SU-DHL-6 (cell line): Measurements from ENCODE around the gene ASB16.

Experiments used
- H2AFZ ChIP-seq: fragments of 200-600 bp; sonication (generic); 2 replicates; pipeline ENCODE4 v1.6.1; 2014; ENCODE audit warnings: low read depth, mild to moderate bottlenecking, moderate library complexity, mixed read lengths, antibody characterized with exemption, low read length; ENCODE audit not compliant: severe bottlenecking
- H3F3A ChIP-seq: fragments of 200-600 bp; shearing (Covaris generic); 2 replicates; pipeline ENCODE4 v1.6.0; 2016; ENCODE audit warnings: antibody characterized with exemption, mild to moderate bottlenecking; ENCODE audit not compliant: insufficient read depth
- H3K27ac ChIP-seq: fragments of 200-600 bp; sonication (generic); 2 replicates; pipeline ENCODE4 v1.5.1; 2016; ENCODE audit warnings: low read depth, mild to moderate bottlenecking, low read length, moderate library complexity, mixed read lengths
- H3K27me3 ChIP-seq: fragments of 200-600 bp; sonication (generic), shearing (Covaris generic); 2 replicates; pipeline ENCODE4 v1.6.0; 2014; ENCODE audit warnings: mild to moderate bottlenecking, low read length
- H3K36me3 ChIP-seq: fragments of 200-600 bp; sonication (generic); 2 replicates; pipeline ENCODE4 v1.6.1; 2014; ENCODE audit warnings: mild to moderate bottlenecking, low read length, mixed read lengths
- H3K4me2 ChIP-seq: fragments of 300-600, 200-600 bp; shearing (Covaris generic), sonication (generic); 2 replicates; pipeline ENCODE4 v1.6.0; 2014; ENCODE audit warnings: low read length, low read depth, mild to moderate bottlenecking; ENCODE audit not compliant: poor library complexity, severe bottlenecking
- H3K4me3 ChIP-seq: fragments of 200-600 bp; sonication (generic); 2 replicates; pipeline ENCODE4 v1.5.1; 2014; ENCODE audit warnings: antibody characterized with exemption, low read length, mild to moderate bottlenecking, mixed read lengths; ENCODE audit not compliant: insufficient read depth, poor library complexity, severe bottlenecking
- H3K79me2 ChIP-seq: fragments of 200-600 bp; sonication (generic); 2 replicates; pipeline ENCODE4 v1.6.1; 2014; ENCODE audit warnings: mild to moderate bottlenecking, low read length, moderate library complexity; ENCODE audit not compliant: insufficient read depth
- H3K9ac ChIP-seq: fragments of 200-600 bp; sonication (generic); 2 replicates; pipeline ENCODE4 v1.7.0; 2014; ENCODE audit warnings: mild to moderate bottlenecking, low read length
- H3K9me2 ChIP-seq: fragments of 200-600 bp; sonication (generic); replicated peaks from 2 replicates; pipeline ENCODE4 v1.6.1; 2014; ENCODE audit warnings: low read length; ENCODE audit not compliant: insufficient read depth
- H3K9me3 ChIP-seq: fragments of 200-600 bp; sonication (generic); 2 replicates; pipeline ENCODE4 v1.6.1; 2014; ENCODE audit warnings: low read length, mixed read lengths; ENCODE audit not compliant: insufficient read depth
- H4K20me1 ChIP-seq: fragments of 200-600 bp; sonication (generic); 2 replicates; pipeline ENCODE4 v1.6.1; 2014; ENCODE audit warnings: low read depth, mild to moderate bottlenecking, antibody characterized with exemption, low read length, moderate library complexity, mixed read lengths
- CTCF ChIP-seq: fragments of 200-600 bp; sonication (generic); IDR thresholded peaks from one replicate; pipeline ENCODE4 v1.5.1; 2017; ENCODE audit warnings: antibody characterized with exemption, mild to moderate bottlenecking, low read length, moderate library complexity; ENCODE audit not compliant: insufficient read depth, poor library complexity, severe bottlenecking
- EZH2phosphoT487 ChIP-seq: fragments of 200-600 bp; sonication (generic), shearing (Covaris generic); conservative IDR thresholded peaks from 2 replicates; pipeline ENCODE4 v1.6.1; 2018; ENCODE audit warnings: mild to moderate bottlenecking, antibody characterized with exemption, low read length, moderate library complexity, mixed read lengths

The ASB16 gene

GRCh38 chr17:44170135-44170498 is 387 bp upstream of the ASB16 start:
- no peak overlapping the region for H3K27ac ChIP-seq
- no peak overlapping the region for H3K9ac ChIP-seq
- H2AFZ ChIP-seq: no peak overlapping the region
- H3K9me3 ChIP-seq: no peaks in the 10 kb centered on the region
- no peaks in the 10 kb centered on the region for H3K9me2 ChIP-seq
- H4K20me1 ChIP-seq: no peaks in the 10 kb centered on the region
- H3K27me3 ChIP-seq: no peaks in the 10 kb centered on the region
- H3F3A ChIP-seq: no peaks in the 10 kb centered on the region
- no peaks in the 10 kb centered on the region for H3K36me3 ChIP-seq
- no peak overlapping the region for H3K4me3 ChIP-seq
- H3K79me2 ChIP-seq: no peaks in the 10 kb centered on the region
- H3K4me2 ChIP-seq: no peak overlapping the region
- no peak for TF ChIP-seq CTCF
- TF ChIP-seq EZH2phosphoT487: no peak

GRCh38 chr17:44171931-44172455 is 1.5 kb downstream of the ASB16 start:
- Histone ChIP-seq H3K27me3 (no peaks in the 10 kb centered on the region), H3K9me2 (no peaks in the 10 kb centered on the region), H3K36me3 (0 out of 2 replicates have a peak, but pooled peaks cover 3% of the 10 kb centered on the region), H4K20me1 (no peaks in the 10 kb centered on the region), H3F3A (peaks cover 7% of the 10 kb centered on the region), H3K79me2 (no peaks in the 10 kb centered on the region), H3K27ac (no peak overlapping the region), H2AFZ (no peak overlapping the region), H3K9me3 (no peaks in the 10 kb centered on the region), H3K4me3 (no peak overlapping the region), H3K4me2 (no peak overlapping the region), H3K9ac (no peak overlapping the region)
- TF ChIP-seq EZH2phosphoT487 (no peak), CTCF (no peak)

GRCh38 chr17:44174427-44174826 is 3.9 kb downstream of the ASB16 start:
- Histone ChIP-seq H3K27ac (no peak overlapping the region), H3K79me2 (no peaks in the 10 kb centered on the region), H3K4me2 (no peak overlapping the region), H3K9ac (no peak overlapping the region), H3K27me3 (no peaks in the 10 kb centered on the region), H3K9me3 (no peaks in the 10 kb centered on the region), H4K20me1 (no peaks in the 10 kb centered on the region), H3K36me3 (0 out of 2 replicates have a peak, but pooled peaks cover 3% of the 10 kb centered on the region), H2AFZ (no peak overlapping the region), H3K9me2 (no peaks in the 10 kb centered on the region), H3K4me3 (no peak overlapping the region), H3F3A (peaks cover 7% of the 10 kb centered on the region)
- no peak for TF ChIP-seq CTCF
